ENCODE data around the gene NCOA1.
"Not testable (repeated sequence)": the region's sequence is repeated elsewhere in the genome, so short reads cannot be mapped to it uniquely, and the experiment has no call there.

NCOA1 gene

GRCh38 chr2:24509425-24509824 is 18.4 kb downstream of the NCOA1 start:
- no peak for DNase-seq

GRCh38 chr2:24509840-24510239 is 18.8 kb downstream of the NCOA1 start:
- no peak for DNase-seq

GRCh38 chr2:24510771-24511170 is 19.7 kb downstream of the NCOA1 start:
- DNase-seq, result no peak

- DNase-seq, result no peak
Measured at GRCh38 chr2:24511198-24511597, 20.1 kb downstream of the NCOA1 start.

- no peak for DNase-seq
Measured at GRCh38 chr2:24511894-24512293, 20.8 kb downstream of the NCOA1 start.

- no peak for DNase-seq
Measured at GRCh38 chr2:24512404-24512803, 21.4 kb downstream of the NCOA1 start.

- no peak for DNase-seq
Measured at GRCh38 chr2:24512831-24513230, 21.8 kb downstream of the NCOA1 start.

GRCh38 chr2:24513281-24514071 is 22.4 kb downstream of the NCOA1 start:
- no peak for DNase-seq

GRCh38 chr2:24514820-24515219 is 23.8 kb downstream of the NCOA1 start:
- DNase-seq, result no peak

GRCh38 chr2:24515335-24515734 is 24.3 kb downstream of the NCOA1 start:
- DNase-seq, result no peak

GRCh38 chr2:24515831-24516230 is 24.8 kb downstream of the NCOA1 start:
- no peak for DNase-seq

GRCh38 chr2:24517247-24517646 is 26.2 kb downstream of the NCOA1 start:
- no peak for DNase-seq

GRCh38 chr2:24520175-24520574 is 29.1 kb downstream of the NCOA1 start:
- DNase-seq, result no peak

GRCh38 chr2:24521162-24521857 is 30.3 kb downstream of the NCOA1 start:
- no peak for DNase-seq

- DNase-seq, result no peak
Measured at GRCh38 chr2:24521975-24522639, 31.1 kb downstream of the NCOA1 start.

GRCh38 chr2:24527536-24527935 is 36.5 kb downstream of the NCOA1 start:
- DNase-seq, result no peak

- DNase-seq, result no peak
Measured at GRCh38 chr2:24530796-24531195, 39.7 kb downstream of the NCOA1 start.

- DNase-seq, result not testable (repeated sequence)
Measured at GRCh38 chr2:24531610-24532009, 40.6 kb downstream of the NCOA1 start.

- DNase-seq, result not testable (repeated sequence)
Measured at GRCh38 chr2:24532057-24532456, 41.0 kb downstream of the NCOA1 start.

- DNase-seq, result not testable (repeated sequence)
Measured at GRCh38 chr2:24533574-24533973, 42.5 kb downstream of the NCOA1 start.

- no peak for DNase-seq
Measured at GRCh38 chr2:24538720-24539119, 47.7 kb downstream of the NCOA1 start.

- DNase-seq, result no peak
Measured at GRCh38 chr2:24539258-24539657, 48.2 kb downstream of the NCOA1 start.

GRCh38 chr2:24540011-24540477 is 49.0 kb downstream of the NCOA1 start:
- DNase-seq, result no peak

- no peak for DNase-seq
Measured at GRCh38 chr2:24541621-24542020, 50.6 kb downstream of the NCOA1 start.
